GM12878 (cell line): ENCODE results near the gene CRYBG3. TPM values are rescaled to one million over a fixed set of nuclear protein-coding genes. Genes with fewer than 3 reads are reported as not detected.

Source experiments
- ATAC-seq: fragments of 200-7000 bp; cut with Tn5 transposase; 3 replicates; pipeline ENCODE4 v1.9.1; 2020; ENCODE audit warnings: mild to moderate bottlenecking, moderate library complexity
- BruUV-seq: library from RNA; stranded (reverse); fragments of 400-500 nt; replicated peaks from 2 replicates; lab custom pipeline; 2021; lab: Mats Ljungman, UMichigan
- CTCF ChIA-PET: fragments of 300-600 bp; sonication (Branson Sonifier 250); formaldehyde crosslinking; extraction: SDS; loops from one replicate; lab custom pipeline; 2021; ENCODE audit warnings: inconsistent platforms; lab: Yijun Ruan, JAX
- POLR2A ChIA-PET: fragments of 350-600 bp; formaldehyde crosslinking; extraction: SDS; loops from one replicate; lab custom pipeline; 2021; ENCODE audit warnings: inconsistent platforms; lab: Charles Lee
- RAD21 ChIA-PET: fragments of 300-600 bp; sonication (Branson Sonifier 250); formaldehyde crosslinking; loops from one replicate; lab custom pipeline; 2023; ENCODE audit warnings: antibody characterized with exemption; ENCODE audit not compliant: unreplicated experiment; lab: Charles Lee
- SMC1A ChIA-PET: fragments of 300-600 bp; sonication (Branson Sonifier 250); formaldehyde crosslinking; loops from one replicate; lab custom pipeline; 2023; ENCODE audit not compliant: unreplicated experiment, uncharacterized antibody; lab: Charles Lee
- DNase-seq: peaks from one replicate; pipeline ENCODE4 v3.0.0-alpha.2; 2011; ENCODE audit warnings: low read depth, low spot score
- FAIRE-seq: peaks from 3 replicates; lab custom pipeline; 2011; peaks lifted over from hg19 to GRCh38; lab: Jason Lieb, UNC
- H2AFZ ChIP-seq: 2 replicates; pipeline ENCODE4 v1.6.0; 2011; ENCODE audit warnings: low read depth, low read length, control low read depth; ENCODE audit not compliant: control insufficient read depth
- H3K27ac ChIP-seq: 2 replicates; pipeline ENCODE4 v1.5.1; 2011; ENCODE audit warnings: control low read depth; ENCODE audit not compliant: control insufficient read depth, insufficient read depth
- H3K27me3 ChIP-seq, 2 experiments: replicated peaks in 1 of 2; 2 replicates each; pipeline versions ENCODE4 v1.6.0 to v1.6.1; 2011; ENCODE audit warnings: low read length in 1 of 2; ENCODE audit not compliant: control insufficient read depth in 2 of 2, insufficient read depth in 2 of 2
- H3K36me3 ChIP-seq, 2 experiments: 2 replicates each; pipeline ENCODE4 v1.5.1; 2011; ENCODE audit warnings: low read length in 1 of 2; ENCODE audit not compliant: control insufficient read depth in 2 of 2, insufficient read depth in 2 of 2
- H3K4me1 ChIP-seq: 2 replicates; pipeline ENCODE4 v1.6.1; 2011; ENCODE audit warnings: mild to moderate bottlenecking, low read length, moderate library complexity, mixed read lengths; ENCODE audit not compliant: control insufficient read depth, insufficient read depth
- H3K4me2 ChIP-seq: 2 replicates; pipeline ENCODE4 v1.6.0; 2011; ENCODE audit warnings: control low read depth; ENCODE audit not compliant: control insufficient read depth, insufficient read depth
- H3K4me3 ChIP-seq: fragments of 200-600 bp; sonication (generic); 2 replicates; pipeline ENCODE4 v1.5.1; 2016
- H3K79me2 ChIP-seq: 2 replicates; pipeline ENCODE4 v1.6.0; 2011; ENCODE audit warnings: low read length; ENCODE audit not compliant: control insufficient read depth, insufficient read depth
- H3K9ac ChIP-seq: 2 replicates; pipeline ENCODE4 v1.8.0; 2011; ENCODE audit warnings: low read length, control low read depth, mixed read lengths; ENCODE audit not compliant: control insufficient read depth, insufficient read depth
- H3K9me3 ChIP-seq: replicated peaks from 3 replicates; pipeline ENCODE4 v1.5.1; 2011; ENCODE audit warnings: mild to moderate bottlenecking, low read length; ENCODE audit not compliant: control insufficient read depth, insufficient read depth
- H4K20me1 ChIP-seq: 2 replicates; pipeline ENCODE4 v1.6.0; 2011; ENCODE audit not compliant: control insufficient read depth, insufficient read depth
- ASH2L ChIP-seq: fragments of 300-600, 200-600 bp; sonication (generic); IDR thresholded peaks from 2 replicates; pipeline ENCODE4 v1.6.1; 2017; ENCODE audit warnings: low read depth, mild to moderate bottlenecking, borderline replicate concordance
- BHLHE40 ChIP-seq, 2 experiments: fragments of 450-650 bp in 1 of 2; IDR thresholded peaks; 2 replicates each; pipeline ENCODE4 v1.6.1; 2011 to 2017; ENCODE audit warnings: low read depth in 2 of 2, borderline replicate concordance in 1 of 2, improper control_type of control experiment in 1 of 2, low read length in 1 of 2, mild to moderate bottlenecking in 1 of 2
- CBFB ChIP-seq: IDR thresholded peaks from 2 replicates; pipeline ENCODE4 v1.6.1; 2016; ENCODE audit warnings: antibody characterized with exemption, low read depth
- FOS ChIP-seq: IDR thresholded peaks from 3 replicates; pipeline ENCODE4 v1.6.1; 2011; ENCODE audit warnings: borderline replicate concordance; ENCODE audit not compliant: insufficient read length; ENCODE audit errors: extremely low read depth
- GATAD2B ChIP-seq: fragments of 450-650 bp; conservative IDR thresholded peaks from 2 replicates; pipeline ENCODE4 v1.6.1; 2017; ENCODE audit warnings: low read depth, mild to moderate bottlenecking, moderate library complexity
- JUNB ChIP-seq: IDR thresholded peaks from 2 replicates; pipeline ENCODE4 v1.6.1; 2016; ENCODE audit warnings: antibody characterized with exemption, mild to moderate bottlenecking
- NR2C2 ChIP-seq: IDR thresholded peaks from 2 replicates; pipeline ENCODE4 v1.6.1; 2011; ENCODE audit warnings: borderline replicate concordance, low read depth; ENCODE audit not compliant: control insufficient read depth, insufficient read length
- WGBS: methylation state at CpG from one replicate; pipeline ENCODE4 v1.1.6; 2016; ENCODE audit warnings: low lambda C conversion rate; ENCODE audit not compliant: insufficient replicate concordance, insufficient coverage; ENCODE audit errors: missing lambda C conversion rate; 5-methylcytosine and 5-hydroxymethylcytosine counted together
- in situ Hi-C: fragments of 300-500 bp; cut with MboI; formaldehyde crosslinking; loops from 9 replicates; pipeline ENCODE4 v1.14.3; 2018; ENCODE audit warnings: mixed read lengths
- intact Hi-C: fragments of 100-400 bp; cut with micrococcal nuclease; formaldehyde crosslinking; loops from one replicate; pipeline ENCODE4 v1.14.2; 2022; ENCODE audit not compliant: unreplicated experiment
- polyA plus RNA-seq, 11 experiments: library from polyadenylated mRNA; depleted of rRNA in 4 of 11; unstranded in 6 of 11; stranded (reverse) in 5 of 11; fragments of >200 nt; fragmentation: Nextera tagmentation in 4 of 11; fragmentation: Illumina TruSeq in 1 of 11; extraction: Ambion mirVana in 4 of 11; extraction: Trizol in 1 of 11; gene quantifications; 1 replicate in 1 of 11; 2 replicates in 10 of 11; pipeline versions ENCODE4 v1.2.1 to v1.2.3, GENCODE V29; 2011 to 2016; ENCODE audit warnings: inconsistent platforms in 2 of 11, missing spikeins in 2 of 11, low read depth in 1 of 11
- total RNA-seq, 4 experiments: library from RNA; depleted of rRNA in 3 of 4; stranded (reverse); fragments of >200 nt in 3 of 4; fragmentation: Illumina TruSeq in 1 of 4; extraction: Trizol in 1 of 4; gene quantifications; 2 replicates each; pipeline versions ENCODE4 v1.2.1 to v1.2.3, GENCODE V29; 2013 to 2021
- TF ChIP-seq, protein P1 (sequence below): fragments of 450-650 bp; IDR thresholded peaks from 2 replicates; pipeline ENCODE4 v1.6.1; 2016; ENCODE audit warnings: mild to moderate bottlenecking, moderate library complexity, borderline replicate concordance
- TF ChIP-seq, protein P2 (sequence below): fragments of 150-350 bp; IDR thresholded peaks from 2 replicates; pipeline ENCODE4 v1.6.1; 2016; ENCODE audit warnings: low read depth, low read length
- TF ChIP-seq, protein P3 (sequence below): fragments of 450-650 bp; formaldehyde crosslinking; IDR thresholded peaks from 2 replicates; pipeline ENCODE4 v1.4.0; 2022; ENCODE audit warnings: mild to moderate bottlenecking, moderate library complexity
- TF ChIP-seq, protein P4 (sequence below): IDR thresholded peaks from 2 replicates; pipeline ENCODE4 v1.6.1; 2011; ENCODE audit warnings: mild to moderate bottlenecking, low read depth, low read length, moderate library complexity; ENCODE audit not compliant: insufficient replicate concordance

The CRYBG3 gene
- total and polyA plus RNA-seq, 10 of the 15 experiments (the other 5 are each of a cell fraction or from before 2014, with no cell fraction given) = 0.11 to 5.4 (median 1.6) TPM

DNA sequence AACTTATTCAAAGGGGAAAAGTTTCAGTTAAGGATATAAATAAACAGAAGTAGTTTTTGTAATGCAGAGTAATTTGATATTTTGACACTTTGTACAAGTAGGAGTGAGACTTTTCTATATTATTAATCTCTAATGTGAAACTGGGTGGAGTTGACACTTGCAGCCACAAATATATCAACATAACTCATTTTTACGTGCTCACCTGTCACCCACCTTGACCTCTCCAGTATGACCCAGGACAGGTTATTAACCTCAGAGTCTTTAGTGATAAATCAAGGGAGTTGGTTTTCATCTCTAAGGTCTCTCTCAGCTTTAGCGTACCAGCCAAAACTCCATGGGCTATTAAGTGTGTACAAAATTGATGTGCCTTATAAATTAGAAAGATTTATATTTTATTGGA lies 7.4 kb downstream of the CRYBG3 start:
- FAIRE-seq = no peak
- TF ChIP-seq, protein P1, sequence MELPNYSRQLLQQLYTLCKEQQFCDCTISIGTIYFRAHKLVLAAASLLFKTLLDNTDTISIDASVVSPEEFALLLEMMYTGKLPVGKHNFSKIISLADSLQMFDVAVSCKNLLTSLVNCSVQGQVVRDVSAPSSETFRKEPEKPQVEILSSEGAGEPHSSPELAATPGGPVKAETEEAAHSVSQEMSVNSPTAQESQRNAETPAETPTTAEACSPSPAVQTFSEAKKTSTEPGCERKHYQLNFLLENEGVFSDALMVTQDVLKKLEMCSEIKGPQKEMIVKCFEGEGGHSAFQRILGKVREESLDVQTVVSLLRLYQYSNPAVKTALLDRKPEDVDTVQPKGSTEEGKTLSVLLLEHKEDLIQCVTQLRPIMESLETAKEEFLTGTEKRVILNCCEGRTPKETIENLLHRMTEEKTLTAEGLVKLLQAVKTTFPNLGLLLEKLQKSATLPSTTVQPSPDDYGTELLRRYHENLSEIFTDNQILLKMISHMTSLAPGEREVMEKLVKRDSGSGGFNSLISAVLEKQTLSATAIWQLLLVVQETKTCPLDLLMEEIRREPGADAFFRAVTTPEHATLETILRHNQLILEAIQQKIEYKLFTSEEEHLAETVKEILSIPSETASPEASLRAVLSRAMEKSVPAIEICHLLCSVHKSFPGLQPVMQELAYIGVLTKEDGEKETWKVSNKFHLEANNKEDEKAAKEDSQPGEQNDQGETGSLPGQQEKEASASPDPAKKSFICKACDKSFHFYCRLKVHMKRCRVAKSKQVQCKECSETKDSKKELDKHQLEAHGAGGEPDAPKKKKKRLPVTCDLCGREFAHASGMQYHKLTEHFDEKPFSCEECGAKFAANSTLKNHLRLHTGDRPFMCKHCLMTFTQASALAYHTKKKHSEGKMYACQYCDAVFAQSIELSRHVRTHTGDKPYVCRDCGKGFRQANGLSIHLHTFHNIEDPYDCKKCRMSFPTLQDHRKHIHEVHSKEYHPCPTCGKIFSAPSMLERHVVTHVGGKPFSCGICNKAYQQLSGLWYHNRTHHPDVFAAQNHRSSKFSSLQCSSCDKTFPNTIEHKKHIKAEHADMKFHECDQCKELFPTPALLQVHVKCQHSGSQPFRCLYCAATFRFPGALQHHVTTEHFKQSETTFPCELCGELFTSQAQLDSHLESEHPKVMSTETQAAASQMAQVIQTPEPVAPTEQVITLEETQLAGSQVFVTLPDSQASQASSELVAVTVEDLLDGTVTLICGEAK = no peak
- no peak for TF ChIP-seq CBFB
- TF ChIP-seq, protein P2, sequence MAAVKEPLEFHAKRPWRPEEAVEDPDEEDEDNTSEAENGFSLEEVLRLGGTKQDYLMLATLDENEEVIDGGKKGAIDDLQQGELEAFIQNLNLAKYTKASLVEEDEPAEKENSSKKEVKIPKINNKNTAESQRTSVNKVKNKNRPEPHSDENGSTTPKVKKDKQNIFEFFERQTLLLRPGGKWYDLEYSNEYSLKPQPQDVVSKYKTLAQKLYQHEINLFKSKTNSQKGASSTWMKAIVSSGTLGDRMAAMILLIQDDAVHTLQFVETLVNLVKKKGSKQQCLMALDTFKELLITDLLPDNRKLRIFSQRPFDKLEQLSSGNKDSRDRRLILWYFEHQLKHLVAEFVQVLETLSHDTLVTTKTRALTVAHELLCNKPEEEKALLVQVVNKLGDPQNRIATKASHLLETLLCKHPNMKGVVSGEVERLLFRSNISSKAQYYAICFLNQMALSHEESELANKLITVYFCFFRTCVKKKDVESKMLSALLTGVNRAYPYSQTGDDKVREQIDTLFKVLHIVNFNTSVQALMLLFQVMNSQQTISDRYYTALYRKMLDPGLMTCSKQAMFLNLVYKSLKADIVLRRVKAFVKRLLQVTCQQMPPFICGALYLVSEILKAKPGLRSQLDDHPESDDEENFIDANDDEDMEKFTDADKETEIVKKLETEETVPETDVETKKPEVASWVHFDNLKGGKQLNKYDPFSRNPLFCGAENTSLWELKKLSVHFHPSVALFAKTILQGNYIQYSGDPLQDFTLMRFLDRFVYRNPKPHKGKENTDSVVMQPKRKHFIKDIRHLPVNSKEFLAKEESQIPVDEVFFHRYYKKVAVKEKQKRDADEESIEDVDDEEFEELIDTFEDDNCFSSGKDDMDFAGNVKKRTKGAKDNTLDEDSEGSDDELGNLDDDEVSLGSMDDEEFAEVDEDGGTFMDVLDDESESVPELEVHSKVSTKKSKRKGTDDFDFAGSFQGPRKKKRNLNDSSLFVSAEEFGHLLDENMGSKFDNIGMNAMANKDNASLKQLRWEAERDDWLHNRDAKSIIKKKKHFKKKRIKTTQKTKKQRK = no peak
- no peak for TF ChIP-seq ASH2L
- TF ChIP-seq NR2C2 = no peak
- TF ChIP-seq, protein P3, sequence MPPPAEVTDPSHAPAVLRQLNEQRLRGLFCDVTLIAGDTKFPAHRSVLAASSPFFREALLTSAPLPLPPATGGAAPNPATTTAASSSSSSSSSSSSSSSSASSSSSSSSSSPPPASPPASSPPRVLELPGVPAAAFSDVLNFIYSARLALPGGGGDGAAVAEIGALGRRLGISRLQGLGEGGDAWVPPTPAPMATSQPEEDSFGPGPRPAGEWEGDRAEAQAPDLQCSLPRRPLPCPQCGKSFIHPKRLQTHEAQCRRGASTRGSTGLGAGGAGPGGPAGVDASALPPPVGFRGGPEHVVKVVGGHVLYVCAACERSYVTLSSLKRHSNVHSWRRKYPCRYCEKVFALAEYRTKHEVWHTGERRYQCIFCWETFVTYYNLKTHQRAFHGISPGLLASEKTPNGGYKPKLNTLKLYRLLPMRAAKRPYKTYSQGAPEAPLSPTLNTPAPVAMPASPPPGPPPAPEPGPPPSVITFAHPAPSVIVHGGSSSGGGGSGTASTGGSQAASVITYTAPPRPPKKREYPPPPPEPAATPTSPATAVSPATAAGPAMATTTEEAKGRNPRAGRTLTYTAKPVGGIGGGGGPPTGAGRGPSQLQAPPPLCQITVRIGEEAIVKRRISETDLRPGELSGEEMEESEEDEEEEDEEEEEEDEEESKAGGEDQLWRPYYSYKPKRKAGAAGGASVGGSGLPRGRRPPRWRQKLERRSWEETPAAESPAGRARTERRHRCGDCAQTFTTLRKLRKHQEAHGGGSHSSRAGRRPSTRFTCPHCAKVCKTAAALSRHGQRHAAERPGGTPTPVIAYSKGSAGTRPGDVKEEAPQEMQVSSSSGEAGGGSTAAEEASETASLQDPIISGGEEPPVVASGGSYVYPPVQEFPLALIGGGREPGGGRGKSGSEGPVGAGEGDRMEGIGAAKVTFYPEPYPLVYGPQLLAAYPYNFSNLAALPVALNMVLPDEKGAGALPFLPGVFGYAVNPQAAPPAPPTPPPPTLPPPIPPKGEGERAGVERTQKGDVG (CRISPR knock-in tag) = no peak
- TF ChIP-seq GATAD2B = no peak
- TF ChIP-seq JUNB = no peak
- TF ChIP-seq BHLHE40 (IDR thresholded peaks at IDR 0.05; ENCODE audit: borderline replicate concordance in 1 of 2, low read depth in 2 of 2, low read length in 1 of 2) = no peak
- TF ChIP-seq, protein P4, sequence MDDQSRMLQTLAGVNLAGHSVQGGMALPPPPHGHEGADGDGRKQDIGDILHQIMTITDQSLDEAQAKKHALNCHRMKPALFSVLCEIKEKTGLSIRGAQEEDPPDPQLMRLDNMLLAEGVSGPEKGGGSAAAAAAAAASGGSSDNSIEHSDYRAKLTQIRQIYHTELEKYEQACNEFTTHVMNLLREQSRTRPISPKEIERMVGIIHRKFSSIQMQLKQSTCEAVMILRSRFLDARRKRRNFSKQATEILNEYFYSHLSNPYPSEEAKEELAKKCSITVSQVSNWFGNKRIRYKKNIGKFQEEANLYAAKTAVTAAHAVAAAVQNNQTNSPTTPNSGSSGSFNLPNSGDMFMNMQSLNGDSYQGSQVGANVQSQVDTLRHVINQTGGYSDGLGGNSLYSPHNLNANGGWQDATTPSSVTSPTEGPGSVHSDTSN = no peak
- no peak for TF ChIP-seq FOS

More for the DNA sequence above, 7.4 kb downstream of the CRYBG3 start:
- no peak overlapping the region for H3K9ac ChIP-seq
- H3K36me3 ChIP-seq = no peaks in the 10 kb centered on the region
- CTCF ChIA-PET = no interaction called here
- in situ Hi-C loops = no loop called here
- no peaks in the 10 kb centered on the region for H3K27me3 ChIP-seq
- H3K4me3 ChIP-seq = no peak overlapping the region
- no peak overlapping the region for H2AFZ ChIP-seq
- no peaks in the 10 kb centered on the region for H3K4me1 ChIP-seq
- no peak overlapping the region for H3K27ac ChIP-seq
- POLR2A ChIA-PET = no interaction called here
- DNase-seq = no peak
- intact Hi-C loops = no loop called here
- no peak overlapping the region for H3K4me2 ChIP-seq
- ATAC-seq = no peak
- no TSS peak for BruUV-seq
- H3K79me2 ChIP-seq = no peaks in the 10 kb centered on the region; the same call in 1 of the 2 replicates
- SMC1A ChIA-PET = interaction anchor here (0.6 kb wide), 1 partner anchor 26 kb away, joined by 4 read pairs; no protein-coding TSS in a partner anchor
- no peaks in the 10 kb centered on the region for H3K9me3 ChIP-seq
- 73% methylated on average over 2 of the region's 2 CpGs for WGBS
- RAD21 ChIA-PET = no interaction called here
- no peaks in the 10 kb centered on the region for H4K20me1 ChIP-seq
